DND-41 (cell line): ENCODE data around the gene VGLL2.

Experiments used
- EZH2 ChIP-seq: IDR thresholded peaks from 3 replicates; pipeline ENCODE4 v1.6.1; 2012; ENCODE audit warnings: borderline replicate concordance, low read depth, mild to moderate bottlenecking, moderate library complexity, low read length, inconsistent platforms; ENCODE audit not compliant: severe bottlenecking
- TF ChIP-seq, protein P1 (sequence below): IDR thresholded peaks from 2 replicates; pipeline ENCODE4 v1.5.1; 2012; ENCODE audit warnings: borderline replicate concordance, low read length, moderate library complexity, mild to moderate bottlenecking; ENCODE audit not compliant: poor library complexity, severe bottlenecking; ENCODE audit errors: extremely low read depth

DNA sequence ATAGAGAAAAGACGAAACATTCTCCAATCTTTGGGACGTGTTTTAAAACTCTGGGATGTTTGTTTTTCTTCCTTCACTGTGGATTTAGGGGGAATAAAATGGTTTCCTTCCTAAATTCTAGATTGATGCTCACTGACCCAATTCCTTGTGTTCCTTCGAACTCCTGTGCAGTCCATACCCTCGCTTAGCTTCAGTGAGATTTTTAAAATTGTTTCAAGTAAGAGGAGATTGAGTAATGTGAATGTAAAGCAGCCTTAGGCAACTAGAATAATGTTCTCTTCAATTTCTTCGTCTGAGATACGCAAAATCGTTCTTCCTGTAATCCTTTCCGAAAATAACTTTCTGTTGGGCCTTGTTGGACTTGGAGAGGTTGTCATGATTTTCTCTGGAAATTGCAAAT is 2.6 kb upstream of the VGLL2 start:
- TF ChIP-seq, protein P1, sequence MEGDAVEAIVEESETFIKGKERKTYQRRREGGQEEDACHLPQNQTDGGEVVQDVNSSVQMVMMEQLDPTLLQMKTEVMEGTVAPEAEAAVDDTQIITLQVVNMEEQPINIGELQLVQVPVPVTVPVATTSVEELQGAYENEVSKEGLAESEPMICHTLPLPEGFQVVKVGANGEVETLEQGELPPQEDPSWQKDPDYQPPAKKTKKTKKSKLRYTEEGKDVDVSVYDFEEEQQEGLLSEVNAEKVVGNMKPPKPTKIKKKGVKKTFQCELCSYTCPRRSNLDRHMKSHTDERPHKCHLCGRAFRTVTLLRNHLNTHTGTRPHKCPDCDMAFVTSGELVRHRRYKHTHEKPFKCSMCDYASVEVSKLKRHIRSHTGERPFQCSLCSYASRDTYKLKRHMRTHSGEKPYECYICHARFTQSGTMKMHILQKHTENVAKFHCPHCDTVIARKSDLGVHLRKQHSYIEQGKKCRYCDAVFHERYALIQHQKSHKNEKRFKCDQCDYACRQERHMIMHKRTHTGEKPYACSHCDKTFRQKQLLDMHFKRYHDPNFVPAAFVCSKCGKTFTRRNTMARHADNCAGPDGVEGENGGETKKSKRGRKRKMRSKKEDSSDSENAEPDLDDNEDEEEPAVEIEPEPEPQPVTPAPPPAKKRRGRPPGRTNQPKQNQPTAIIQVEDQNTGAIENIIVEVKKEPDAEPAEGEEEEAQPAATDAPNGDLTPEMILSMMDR, result no peak
- no peak for TF ChIP-seq EZH2
